Measurements from ENCODE around the gene RAMACL.

DNA sequence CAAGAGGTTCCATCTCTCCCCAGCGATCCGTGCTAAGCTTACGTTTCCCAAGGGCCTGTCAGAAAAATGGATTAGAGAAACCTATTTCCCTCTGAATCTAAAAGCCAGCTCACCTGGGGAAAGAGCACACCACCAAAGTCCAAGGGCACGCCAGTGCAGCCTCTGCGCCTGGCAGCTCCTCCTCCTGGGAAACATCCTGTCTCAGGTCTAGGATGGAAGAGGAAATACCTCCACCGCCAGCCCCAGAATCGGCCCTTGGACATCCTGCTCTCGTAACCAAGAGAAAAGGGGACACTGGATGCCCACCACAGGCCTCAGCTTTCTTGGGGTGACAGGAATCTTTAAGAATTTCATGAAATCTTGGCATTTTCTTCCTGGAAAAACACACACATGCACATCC lies 18.7 kb downstream of the RAMACL start:
- no peak for TF ChIP-seq EZH2 (IDR thresholded peaks at IDR 0.05; ENCODE audit: low read length, missing control alignments)
- TF ChIP-seq, protein P1, sequence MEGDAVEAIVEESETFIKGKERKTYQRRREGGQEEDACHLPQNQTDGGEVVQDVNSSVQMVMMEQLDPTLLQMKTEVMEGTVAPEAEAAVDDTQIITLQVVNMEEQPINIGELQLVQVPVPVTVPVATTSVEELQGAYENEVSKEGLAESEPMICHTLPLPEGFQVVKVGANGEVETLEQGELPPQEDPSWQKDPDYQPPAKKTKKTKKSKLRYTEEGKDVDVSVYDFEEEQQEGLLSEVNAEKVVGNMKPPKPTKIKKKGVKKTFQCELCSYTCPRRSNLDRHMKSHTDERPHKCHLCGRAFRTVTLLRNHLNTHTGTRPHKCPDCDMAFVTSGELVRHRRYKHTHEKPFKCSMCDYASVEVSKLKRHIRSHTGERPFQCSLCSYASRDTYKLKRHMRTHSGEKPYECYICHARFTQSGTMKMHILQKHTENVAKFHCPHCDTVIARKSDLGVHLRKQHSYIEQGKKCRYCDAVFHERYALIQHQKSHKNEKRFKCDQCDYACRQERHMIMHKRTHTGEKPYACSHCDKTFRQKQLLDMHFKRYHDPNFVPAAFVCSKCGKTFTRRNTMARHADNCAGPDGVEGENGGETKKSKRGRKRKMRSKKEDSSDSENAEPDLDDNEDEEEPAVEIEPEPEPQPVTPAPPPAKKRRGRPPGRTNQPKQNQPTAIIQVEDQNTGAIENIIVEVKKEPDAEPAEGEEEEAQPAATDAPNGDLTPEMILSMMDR (conservative IDR thresholded peaks at IDR 0.05 in 1 of 2, IDR thresholded peaks at IDR 0.05 in 1 of 2; ENCODE audit: low read depth in 1 of 2, low read length in 2 of 2) = no peak

Measured in fibroblast of lung (primary cell).